ENCODE measurements around the gene MORN1.
A peak's percentile ranks its signal among the peaks of the same experiment; 100 is the strongest.

Gene MORN1

DNA sequence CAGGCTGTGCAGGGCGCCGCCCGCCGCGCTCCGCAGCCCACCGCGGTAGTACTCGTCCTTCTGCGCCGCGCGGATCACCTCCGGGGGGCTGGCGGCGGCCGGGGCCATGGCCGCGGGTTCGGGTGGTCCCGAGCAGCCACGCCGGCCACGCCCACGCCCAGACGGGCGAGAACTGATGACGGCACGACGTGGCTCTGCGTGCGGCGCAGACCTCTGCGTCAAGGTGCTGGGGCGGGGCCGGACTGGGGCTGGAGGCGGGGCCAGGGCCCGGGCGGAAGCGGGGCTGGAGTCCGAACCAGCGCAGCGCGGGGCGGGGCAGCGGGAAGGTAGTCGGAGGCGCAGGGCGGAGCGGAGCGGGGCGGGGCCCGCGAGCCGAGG lies 21.0 kb upstream of the MORN1 start, which contains the start of gene PEX10:
TSS of gene PEX10 (minus strand) at position 170 of the 378 bp plus-strand sequence. CDS start at position 108, 62 bp downstream.
- Histone ChIP-seq H3K27ac (peak within 1 kb of the TSS; percentile 84), H3K9me3 (no peaks in the 10 kb centered on the region), H3K36me3 (no peaks in the 10 kb centered on the region), H3K4me1 (ENCODE audit: control insufficient read depth in 1 of 2, insufficient read depth in 1 of 2, low read depth in 1 of 2, low read length in 1 of 2) (peaks cover 26 to 36% of the 10 kb centered on the region in 2 experiments), H3K4me3 (ENCODE audit: low read depth in 1 of 2, low read length in 1 of 2) (peak within 1 kb of the TSS; percentile 86 to 87), H3K27me3 (peaks cover 33% of the 10 kb centered on the region)
- TF ChIP-seq, protein P1, sequence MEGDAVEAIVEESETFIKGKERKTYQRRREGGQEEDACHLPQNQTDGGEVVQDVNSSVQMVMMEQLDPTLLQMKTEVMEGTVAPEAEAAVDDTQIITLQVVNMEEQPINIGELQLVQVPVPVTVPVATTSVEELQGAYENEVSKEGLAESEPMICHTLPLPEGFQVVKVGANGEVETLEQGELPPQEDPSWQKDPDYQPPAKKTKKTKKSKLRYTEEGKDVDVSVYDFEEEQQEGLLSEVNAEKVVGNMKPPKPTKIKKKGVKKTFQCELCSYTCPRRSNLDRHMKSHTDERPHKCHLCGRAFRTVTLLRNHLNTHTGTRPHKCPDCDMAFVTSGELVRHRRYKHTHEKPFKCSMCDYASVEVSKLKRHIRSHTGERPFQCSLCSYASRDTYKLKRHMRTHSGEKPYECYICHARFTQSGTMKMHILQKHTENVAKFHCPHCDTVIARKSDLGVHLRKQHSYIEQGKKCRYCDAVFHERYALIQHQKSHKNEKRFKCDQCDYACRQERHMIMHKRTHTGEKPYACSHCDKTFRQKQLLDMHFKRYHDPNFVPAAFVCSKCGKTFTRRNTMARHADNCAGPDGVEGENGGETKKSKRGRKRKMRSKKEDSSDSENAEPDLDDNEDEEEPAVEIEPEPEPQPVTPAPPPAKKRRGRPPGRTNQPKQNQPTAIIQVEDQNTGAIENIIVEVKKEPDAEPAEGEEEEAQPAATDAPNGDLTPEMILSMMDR (IDR thresholded peaks at IDR 0.05) = no peak

DNA sequence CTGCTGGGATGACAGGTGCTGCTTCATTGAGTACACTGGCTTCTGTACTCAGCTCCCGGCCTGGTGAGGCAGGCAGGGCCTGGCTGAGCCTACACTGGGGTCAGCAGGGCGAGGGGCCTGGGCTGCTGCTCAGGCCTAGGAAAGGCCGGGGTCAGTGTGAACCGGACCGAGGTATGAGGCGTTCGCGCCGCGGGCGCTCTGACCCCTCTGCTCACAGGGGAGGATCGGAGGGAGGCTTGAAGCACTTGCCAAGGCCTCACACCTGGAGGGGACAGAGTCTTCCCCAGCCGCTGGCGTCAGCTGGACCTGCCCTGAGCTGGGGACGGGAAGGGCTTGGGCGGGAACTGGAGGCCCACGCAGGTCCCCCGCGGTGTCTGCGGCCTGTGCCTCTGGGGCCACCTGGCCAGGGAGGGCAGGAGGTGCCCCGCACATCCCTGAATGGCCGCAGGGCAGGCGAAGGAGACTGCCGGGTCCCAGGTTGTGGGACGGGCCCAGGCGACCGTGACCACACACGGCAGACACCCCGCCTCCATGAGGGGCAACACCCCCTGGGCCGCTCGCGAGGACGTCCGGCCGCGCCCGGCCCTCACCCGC lies 20.5 kb upstream of the MORN1 start:
- peaks cover 28% of the 10 kb centered on the region for H3K27me3 ChIP-seq
- H3K27ac ChIP-seq = peak overlapping the region; percentile 84
- TF ChIP-seq, protein P1 (IDR thresholded peaks at IDR 0.05) = no peak
- no peaks in the 10 kb centered on the region for H3K9me3 ChIP-seq
- peaks cover 26 to 36% of the 10 kb centered on the region in 2 experiments for H3K4me1 ChIP-seq (ENCODE audit: control insufficient read depth in 1 of 2, insufficient read depth in 1 of 2, low read depth in 1 of 2, low read length in 1 of 2)
- no peaks in the 10 kb centered on the region for H3K36me3 ChIP-seq
- peak overlapping the region; percentile 86 to 87 for H3K4me3 ChIP-seq (ENCODE audit: low read depth in 1 of 2, low read length in 1 of 2)

DNA sequence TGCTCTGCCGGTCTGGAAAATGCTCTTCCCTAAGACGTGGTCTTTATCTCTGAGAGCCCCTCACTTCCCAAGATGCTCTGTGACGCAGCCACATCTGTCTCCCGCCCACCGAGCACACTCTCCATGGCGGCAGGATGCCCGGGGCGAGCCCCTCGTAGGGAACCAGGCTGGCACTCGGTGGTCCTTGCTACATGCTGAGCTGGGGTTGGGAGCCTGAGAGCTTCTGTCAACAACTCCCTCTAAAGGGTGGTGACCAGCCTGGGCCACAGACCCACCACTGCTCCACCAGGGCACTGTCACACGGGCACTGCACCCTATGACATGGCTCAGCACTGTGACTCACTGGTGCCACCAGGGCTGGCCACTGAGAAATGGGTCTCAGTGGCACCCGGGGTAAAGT lies 18.4 kb upstream of the MORN1 start:
- Histone ChIP-seq H3K9me3 (no peaks in the 10 kb centered on the region), H3K4me3 (ENCODE audit: low read depth in 1 of 2, low read length in 1 of 2) (no peak overlapping the region), H3K27me3 (peaks cover 6% of the 10 kb centered on the region), H3K36me3 (peaks cover 21% of the 10 kb centered on the region), H3K4me1 (ENCODE audit: control insufficient read depth in 1 of 2, insufficient read depth in 1 of 2, low read depth in 1 of 2, low read length in 1 of 2) (peaks cover 24 to 30% of the 10 kb centered on the region in 2 experiments), H3K27ac (no peak overlapping the region)
- TF ChIP-seq, protein P1 (IDR thresholded peaks at IDR 0.05) = no peak

DNA sequence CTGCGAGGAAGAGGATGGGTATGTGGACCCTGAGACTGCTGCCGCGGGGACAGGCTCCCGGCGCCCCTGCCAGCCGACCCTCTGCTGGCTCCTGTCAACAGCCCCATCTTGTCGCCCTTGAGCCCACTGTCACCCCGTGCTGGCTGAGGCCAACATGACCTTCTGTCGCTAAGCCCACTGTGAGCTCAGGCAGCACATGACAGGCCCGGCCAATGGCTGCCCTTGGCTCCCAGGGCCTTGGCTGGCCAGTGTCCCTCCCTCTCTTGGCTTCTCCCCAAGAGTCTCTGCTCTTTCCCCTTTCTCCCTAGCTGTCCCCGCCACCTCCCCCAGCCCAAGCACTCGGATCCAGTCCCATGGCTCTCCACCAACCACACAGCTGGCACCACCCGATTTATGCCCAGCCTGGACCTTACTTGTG lies 17.5 kb upstream of the MORN1 start:
- H3K27ac ChIP-seq = no peak overlapping the region
- no peak overlapping the region for H3K4me3 ChIP-seq (ENCODE audit: low read depth in 1 of 2, low read length in 1 of 2)
- H3K27me3 ChIP-seq = no peaks in the 10 kb centered on the region
- H3K9me3 ChIP-seq = no peaks in the 10 kb centered on the region
- peaks cover 18 to 22% of the 10 kb centered on the region in 2 experiments for H3K4me1 ChIP-seq (ENCODE audit: control insufficient read depth in 1 of 2, insufficient read depth in 1 of 2, low read depth in 1 of 2, low read length in 1 of 2)
- H3K36me3 ChIP-seq = peaks cover 30% of the 10 kb centered on the region
- TF ChIP-seq, protein P1 (IDR thresholded peaks at IDR 0.05) = no peak

DNA sequence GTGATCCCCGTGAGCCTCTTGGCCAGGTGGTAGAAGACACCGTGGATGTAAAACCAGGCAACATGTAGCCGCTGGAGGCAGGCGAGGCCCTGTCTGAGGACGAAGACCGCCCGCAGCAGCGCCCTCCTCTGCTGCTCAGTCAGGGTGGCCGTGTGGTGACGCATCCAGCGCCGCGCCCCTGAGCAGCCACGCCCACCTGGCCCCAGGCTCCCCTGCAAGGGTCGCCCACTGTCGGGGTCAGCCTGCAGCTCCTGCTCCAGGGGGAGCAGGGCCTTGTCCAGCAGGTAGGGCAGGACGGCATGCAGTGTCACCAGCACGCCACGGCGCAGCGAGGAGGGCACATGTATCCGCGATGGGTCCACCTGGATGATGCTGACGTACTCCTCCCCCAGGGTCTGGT lies 17.1 kb upstream of the MORN1 start:
- Histone ChIP-seq H3K27me3 (no peaks in the 10 kb centered on the region), H3K9me3 (no peaks in the 10 kb centered on the region), H3K36me3 (peaks cover 34% of the 10 kb centered on the region), H3K4me1 (ENCODE audit: control insufficient read depth in 1 of 2, insufficient read depth in 1 of 2, low read depth in 1 of 2, low read length in 1 of 2) (peaks cover 14 to 18% of the 10 kb centered on the region in 2 experiments), H3K4me3 (ENCODE audit: low read depth in 1 of 2, low read length in 1 of 2) (no peak overlapping the region), H3K27ac (no peak overlapping the region)
- TF ChIP-seq, protein P1 (IDR thresholded peaks at IDR 0.05) = no peak
